Fibroblast of mammary gland (primary cell): ENCODE results near the gene WDR26.

Experiments
- DNase-seq: peaks from one replicate; pipeline ENCODE4 v3.0.0-alpha.2; 2010; ENCODE audit warnings: low read depth
- H3K4me3 ChIP-seq: 2 replicates; pipeline ENCODE4 v1.5.1; 2011; ENCODE audit warnings: low read depth, mild to moderate bottlenecking, low read length, moderate library complexity; ENCODE audit not compliant: control insufficient read depth
- CTCF ChIP-seq: conservative IDR thresholded peaks from 2 replicates; pipeline ENCODE4 v1.5.1; 2011; ENCODE audit warnings: low read depth, low read length, inconsistent platforms; ENCODE audit not compliant: control insufficient read depth, insufficient read depth

WDR26 gene

GRCh38 chr1:224402472-224403036 lies 32.0 kb downstream of the WDR26 start:
- DNase-seq, result no peak
- H3K4me3 ChIP-seq, result no peak overlapping the region
- no peak for TF ChIP-seq CTCF

- DNase-seq, result no peak
- TF ChIP-seq CTCF, result no peak
- H3K4me3 ChIP-seq, result no peak overlapping the region
Observed at GRCh38 chr1:224399887-224400286, 34.7 kb downstream of the WDR26 start.

- TF ChIP-seq CTCF, result no peak
- no peak for DNase-seq
- no peak overlapping the region for H3K4me3 ChIP-seq
Observed at GRCh38 chr1:224393294-224393693, 41.3 kb downstream of the WDR26 start.

- H3K4me3 ChIP-seq, result no peak overlapping the region
- DNase-seq, result peak; percentile 10
- TF ChIP-seq CTCF, result no peak
Observed at GRCh38 chr1:224392411-224393249, 42.0 kb downstream of the WDR26 start.

GRCh38 chr1:224390517-224390916 lies 44.1 kb downstream of the WDR26 start:
- H3K4me3 ChIP-seq, result no peak overlapping the region
- DNase-seq, result no peak
- TF ChIP-seq CTCF, result no peak

- no peak overlapping the region for H3K4me3 ChIP-seq
- no peak for DNase-seq
- TF ChIP-seq CTCF, result no peak
Observed at GRCh38 chr1:224387943-224388342, 46.7 kb downstream of the WDR26 start.
